Measurements from ENCODE around the gene CFAP210.

The CFAP210 gene

DNA sequence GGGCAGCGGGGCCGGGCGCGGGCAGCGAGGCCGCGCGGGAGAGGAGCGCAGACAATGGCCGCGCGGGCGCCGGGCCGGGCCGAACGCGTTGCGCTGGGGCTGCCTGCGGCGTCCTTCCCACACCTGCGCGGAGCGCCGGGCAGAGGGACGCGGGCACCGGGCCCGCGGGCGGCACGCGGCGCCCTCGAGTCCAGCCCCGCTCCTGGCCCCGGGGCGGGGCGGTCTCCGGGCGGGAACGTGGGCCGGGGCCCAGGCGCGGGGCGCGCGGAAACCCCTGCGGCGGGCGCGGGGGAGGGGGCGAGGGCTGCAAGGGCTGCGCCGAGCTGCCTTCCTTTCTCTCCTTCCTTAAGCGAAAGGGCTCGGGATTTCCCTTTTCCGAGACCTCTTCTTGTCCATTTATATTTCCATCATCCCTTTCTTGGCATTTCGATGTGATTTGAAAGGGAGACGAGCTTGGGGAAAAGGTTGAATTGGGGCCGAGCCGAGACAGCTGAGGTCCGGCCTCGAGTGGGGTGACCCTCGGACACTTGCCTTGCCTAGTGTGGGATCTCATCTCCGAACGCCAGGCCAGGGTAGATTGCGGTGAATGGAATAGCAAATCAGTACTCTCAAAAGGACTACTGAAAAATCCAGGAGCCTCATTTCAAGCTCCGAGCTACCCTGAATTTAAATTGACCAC, 40.1 kb upstream of the CFAP210 start:
- H3K4me3 ChIP-seq (ENCODE audit: control insufficient read depth, low read depth, low read length), result peak overlapping the region; percentile 49
- TF ChIP-seq, protein P1, sequence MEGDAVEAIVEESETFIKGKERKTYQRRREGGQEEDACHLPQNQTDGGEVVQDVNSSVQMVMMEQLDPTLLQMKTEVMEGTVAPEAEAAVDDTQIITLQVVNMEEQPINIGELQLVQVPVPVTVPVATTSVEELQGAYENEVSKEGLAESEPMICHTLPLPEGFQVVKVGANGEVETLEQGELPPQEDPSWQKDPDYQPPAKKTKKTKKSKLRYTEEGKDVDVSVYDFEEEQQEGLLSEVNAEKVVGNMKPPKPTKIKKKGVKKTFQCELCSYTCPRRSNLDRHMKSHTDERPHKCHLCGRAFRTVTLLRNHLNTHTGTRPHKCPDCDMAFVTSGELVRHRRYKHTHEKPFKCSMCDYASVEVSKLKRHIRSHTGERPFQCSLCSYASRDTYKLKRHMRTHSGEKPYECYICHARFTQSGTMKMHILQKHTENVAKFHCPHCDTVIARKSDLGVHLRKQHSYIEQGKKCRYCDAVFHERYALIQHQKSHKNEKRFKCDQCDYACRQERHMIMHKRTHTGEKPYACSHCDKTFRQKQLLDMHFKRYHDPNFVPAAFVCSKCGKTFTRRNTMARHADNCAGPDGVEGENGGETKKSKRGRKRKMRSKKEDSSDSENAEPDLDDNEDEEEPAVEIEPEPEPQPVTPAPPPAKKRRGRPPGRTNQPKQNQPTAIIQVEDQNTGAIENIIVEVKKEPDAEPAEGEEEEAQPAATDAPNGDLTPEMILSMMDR (conservative IDR thresholded peaks at IDR 0.05; ENCODE audit: control insufficient read depth, insufficient read depth, low read depth, low read length), result no peak
- DNase-seq (ENCODE audit: low read depth), result no peak

DNA sequence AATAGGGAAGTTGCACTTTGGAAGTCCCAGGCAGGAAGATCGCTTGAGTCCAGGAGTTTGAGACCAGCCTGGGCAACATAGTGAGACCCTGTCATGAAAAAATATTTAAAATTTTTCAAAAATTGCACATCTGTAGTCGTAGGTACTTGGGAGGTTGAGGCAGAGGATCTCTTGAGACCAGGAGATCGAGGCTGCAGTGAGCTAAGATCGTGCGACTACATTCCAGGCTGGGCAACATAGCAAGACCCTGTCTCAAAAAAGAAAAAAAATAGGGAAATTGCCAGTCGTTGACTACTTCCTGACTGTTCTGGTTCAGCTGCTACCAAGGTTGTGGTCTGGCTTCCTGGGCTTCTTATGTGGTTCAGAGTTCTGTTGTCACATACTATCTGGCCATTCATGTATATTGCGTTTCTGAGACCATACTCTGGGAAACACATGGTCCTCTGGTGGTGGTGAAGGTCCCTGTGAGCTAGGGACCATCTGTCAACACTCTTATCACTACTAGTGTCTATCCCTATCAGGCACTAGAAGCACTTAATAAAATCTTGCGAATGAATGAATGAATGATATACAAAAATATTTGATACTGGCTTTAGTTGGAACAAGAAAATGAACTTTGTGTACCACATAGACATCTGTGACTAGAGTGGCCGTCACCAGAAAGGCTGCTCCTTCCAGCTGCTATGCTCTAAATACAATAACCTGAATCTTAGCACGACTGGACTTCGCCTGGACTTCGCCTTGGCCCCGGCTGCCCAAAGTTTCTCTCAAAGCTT, 38.6 kb upstream of the CFAP210 start:
- no peak for DNase-seq (ENCODE audit: low read depth)
- peak overlapping the region; percentile 51 for H3K4me3 ChIP-seq (ENCODE audit: control insufficient read depth, low read depth, low read length)

DNA sequence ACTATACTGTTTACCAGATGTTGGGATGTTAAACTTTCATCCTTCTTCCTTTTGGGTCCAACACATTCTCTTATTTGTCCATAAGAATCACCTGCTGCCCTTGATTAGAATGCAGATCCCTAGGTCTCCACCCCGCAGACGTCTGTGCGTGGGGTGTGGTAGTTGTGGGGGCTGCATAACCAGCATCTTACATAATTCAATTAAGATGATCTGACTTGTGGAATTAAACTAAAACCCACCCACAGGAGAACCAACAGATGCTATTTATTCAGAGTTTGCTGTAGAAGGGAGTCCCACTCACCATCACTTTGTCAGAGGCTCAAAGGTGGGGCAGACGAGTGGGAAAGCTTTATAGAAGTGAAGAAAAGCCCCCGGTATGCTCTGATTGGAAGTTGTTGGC, 37.9 kb upstream of the CFAP210 start:
- TF ChIP-seq, protein P1 (conservative IDR thresholded peaks at IDR 0.05; ENCODE audit: control insufficient read depth, insufficient read depth, low read depth, low read length), result no peak
- H3K4me3 ChIP-seq (ENCODE audit: control insufficient read depth, low read depth, low read length), result no peak overlapping the region
- DNase-seq (ENCODE audit: low read depth), result no peak

More for the DNA sequence above, 38.6 kb upstream of the CFAP210 start:
- TF ChIP-seq, protein P1 (conservative IDR thresholded peaks at IDR 0.05; ENCODE audit: control insufficient read depth, insufficient read depth, low read depth, low read length), result no peak

DNA sequence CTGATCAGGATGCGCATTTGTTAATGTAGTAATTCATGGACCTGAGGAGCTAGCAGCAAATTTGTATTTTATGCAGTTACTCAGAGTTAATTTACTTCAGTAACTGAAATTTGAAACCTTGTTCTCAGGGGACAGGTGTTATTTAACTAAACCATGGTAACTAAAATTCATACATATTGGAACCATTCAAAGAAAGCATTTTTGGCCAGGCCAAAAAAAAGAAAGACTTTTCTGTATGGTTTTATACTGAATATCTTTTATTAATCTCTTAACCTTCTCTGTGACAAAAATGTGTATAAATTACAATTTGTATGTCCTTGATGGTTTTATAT, 35.0 kb upstream of the CFAP210 start:
- no peak for DNase-seq (ENCODE audit: low read depth)
- no peak overlapping the region for H3K4me3 ChIP-seq (ENCODE audit: control insufficient read depth, low read depth, low read length)
- TF ChIP-seq, protein P1 (conservative IDR thresholded peaks at IDR 0.05; ENCODE audit: control insufficient read depth, insufficient read depth, low read depth, low read length), result no peak

DNA sequence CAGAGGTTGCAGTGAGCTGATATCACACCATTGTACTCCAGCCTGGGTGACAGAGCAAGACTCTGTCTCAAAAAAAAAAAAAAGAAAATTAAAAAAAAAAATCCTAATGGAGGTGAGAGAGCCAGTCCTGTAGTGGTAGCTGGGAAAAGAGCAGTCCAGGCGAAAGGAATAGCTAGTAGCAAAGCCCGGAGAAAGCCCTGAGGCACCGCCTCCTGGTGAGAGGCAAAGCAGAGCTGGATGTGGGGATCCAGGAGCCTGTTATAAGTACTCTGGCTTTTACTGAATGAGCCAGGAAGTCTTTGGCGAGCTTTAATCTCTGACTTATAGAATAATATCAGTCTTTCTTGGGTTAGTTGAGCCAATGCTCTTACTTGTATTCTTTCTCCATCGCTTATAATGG, 32.9 kb upstream of the CFAP210 start:
- H3K4me3 ChIP-seq (ENCODE audit: control insufficient read depth, low read depth, low read length), result no peak overlapping the region
- TF ChIP-seq, protein P1 (conservative IDR thresholded peaks at IDR 0.05; ENCODE audit: control insufficient read depth, insufficient read depth, low read depth, low read length), result no peak
- DNase-seq (ENCODE audit: low read depth), result no peak

DNA sequence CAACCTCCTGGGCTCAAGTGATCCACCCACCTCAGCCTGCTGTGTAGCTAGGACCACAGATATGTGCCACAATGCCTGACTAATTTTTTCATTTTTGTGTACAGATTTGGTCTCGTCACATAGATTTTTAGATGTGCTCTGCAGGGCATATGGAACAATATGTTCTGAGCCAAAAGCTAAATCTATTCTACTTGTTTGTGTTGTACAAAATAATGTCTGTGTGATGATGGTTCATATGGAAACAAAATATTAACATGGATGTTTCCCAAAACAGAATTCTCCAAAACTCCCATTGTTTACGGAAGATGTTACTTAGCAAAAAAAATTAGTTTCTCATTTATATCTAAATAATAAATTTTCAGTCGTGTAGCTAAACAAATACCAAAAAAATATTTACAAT, 26.8 kb upstream of the CFAP210 start:
- H3K4me3 ChIP-seq (ENCODE audit: control insufficient read depth, low read depth, low read length), result no peak overlapping the region
- TF ChIP-seq, protein P1 (conservative IDR thresholded peaks at IDR 0.05; ENCODE audit: control insufficient read depth, insufficient read depth, low read depth, low read length), result no peak
- DNase-seq (ENCODE audit: low read depth), result no peak
